IMR-90 (cell line): ENCODE results near the gene TJAP1. TPM values are rescaled to one million over a fixed set of nuclear protein-coding genes. Genes with fewer than 3 reads are reported as not detected.

Source experiments
- ATAC-seq: fragments of 200-7000 bp; cut with Tn5 transposase; 2 replicates; pipeline ENCODE4 v1.9.1; 2020; ENCODE audit warnings: low read depth, mild to moderate bottlenecking, moderate library complexity
- BruUV-seq: library from RNA; stranded (reverse); fragments of 400-500 nt; replicated peaks from 2 replicates; lab custom pipeline; 2021; lab: Mats Ljungman, UMichigan
- CTCF ChIA-PET: fragments of 300-600 bp; formaldehyde crosslinking; extraction: SDS; loops from one replicate; lab custom pipeline; 2021; ENCODE audit warnings: antibody characterized with exemption; lab: Yijun Ruan, JAX
- POLR2A ChIA-PET: fragments of 300-600 bp; sonication (Branson Sonifier 250); formaldehyde crosslinking; loops from one replicate; lab custom pipeline; 2022; ENCODE audit warnings: antibody characterized with exemption; ENCODE audit not compliant: unreplicated experiment; lab: Charles Lee
- DNase-seq: peaks from one replicate; pipeline ENCODE4 v3.0.0; 2013
- H2AFZ ChIP-seq: replicated peaks from 2 replicates; pipeline ENCODE3; 2013; ENCODE audit warnings: low read length, mild to moderate bottlenecking; ENCODE audit not compliant: poor library complexity
- H2AK5ac ChIP-seq: 2 replicates; pipeline ENCODE4 v1.6.1; 2013; ENCODE audit warnings: low read depth, low read length, inconsistent platforms
- H2AK9ac ChIP-seq: replicated peaks from 2 replicates; pipeline ENCODE3; 2013; ENCODE audit warnings: mild to moderate bottlenecking, low read depth, low read length, moderate library complexity; ENCODE audit not compliant: poor library complexity
- H2BK120ac ChIP-seq: 2 replicates; pipeline ENCODE4 v1.6.1; 2013; ENCODE audit warnings: low read depth, low read length, inconsistent platforms
- H2BK15ac ChIP-seq: 3 replicates; pipeline ENCODE4 v1.6.1; 2013; ENCODE audit warnings: low read depth, low read length, inconsistent platforms
- H2BK20ac ChIP-seq: 2 replicates; pipeline ENCODE4 v1.6.1; 2013; ENCODE audit warnings: low read depth, mild to moderate bottlenecking, inconsistent platforms, low read length, moderate library complexity
- H2BK5ac ChIP-seq: 2 replicates; pipeline ENCODE4 v1.6.1; 2013; ENCODE audit warnings: mild to moderate bottlenecking, low read depth, low read length, inconsistent platforms; ENCODE audit not compliant: poor library complexity, severe bottlenecking
- H3K14ac ChIP-seq: replicated peaks from 2 replicates; pipeline ENCODE4 v1.6.1; 2013; ENCODE audit warnings: low read depth, low read length, inconsistent platforms
- H3K18ac ChIP-seq: 2 replicates; pipeline ENCODE4 v1.6.1; 2013; ENCODE audit warnings: low read depth, low read length, control low read depth
- H3K23ac ChIP-seq: 2 replicates; pipeline ENCODE4 v1.6.1; 2013; ENCODE audit warnings: low read depth, low read length, inconsistent platforms
- H3K27ac ChIP-seq: 2 replicates; pipeline ENCODE4 v1.5.1; 2013; ENCODE audit warnings: mild to moderate bottlenecking, control low read depth, low read length; ENCODE audit not compliant: insufficient read depth
- H3K27me3 ChIP-seq: 2 replicates; pipeline ENCODE4 v1.6.1; 2013; ENCODE audit warnings: low read length; ENCODE audit not compliant: control insufficient read depth, insufficient read depth
- H3K36me3 ChIP-seq: 2 replicates; pipeline ENCODE4 v1.6.1; 2013; ENCODE audit warnings: low read length, mixed read lengths; ENCODE audit not compliant: control insufficient read depth, insufficient read depth
- H3K4ac ChIP-seq: 2 replicates; pipeline ENCODE4 v1.6.1; 2013; ENCODE audit warnings: low read depth, low read length, inconsistent platforms
- H3K4me1 ChIP-seq: 2 replicates; pipeline ENCODE4 v1.6.1; 2013; ENCODE audit warnings: low read length, mixed read lengths; ENCODE audit not compliant: control insufficient read depth, insufficient read depth
- H3K4me2 ChIP-seq: 2 replicates; pipeline ENCODE4 v1.6.1; 2013; ENCODE audit warnings: low read depth, mild to moderate bottlenecking, control low read depth, low read length, moderate library complexity
- H3K4me3 ChIP-seq: 2 replicates; pipeline ENCODE4 v1.5.1; 2013; ENCODE audit warnings: low read depth, mild to moderate bottlenecking, control low read depth, low read length, moderate library complexity; ENCODE audit not compliant: insufficient read depth
- H3K56ac ChIP-seq: 2 replicates; pipeline ENCODE4 v1.6.1; 2013; ENCODE audit warnings: low read length, inconsistent platforms; ENCODE audit not compliant: insufficient read depth; ENCODE audit errors: extremely low read depth
- H3K79me1 ChIP-seq, 2 experiments: 2 replicates each; pipeline ENCODE4 v1.6.1; 2013; ENCODE audit warnings: low read length in 2 of 2, inconsistent platforms in 1 of 2, low read depth in 1 of 2
- H3K9ac ChIP-seq: 2 replicates; pipeline ENCODE4 v1.6.1; 2013; ENCODE audit warnings: low read depth, low read length, control low read depth
- H3K9me1 ChIP-seq: 2 replicates; pipeline ENCODE4 v1.6.1; 2013; ENCODE audit warnings: low read length, inconsistent platforms; ENCODE audit not compliant: insufficient read depth
- H3K9me3 ChIP-seq: 2 replicates; pipeline ENCODE4 v1.6.1; 2013; ENCODE audit warnings: low read length; ENCODE audit not compliant: control insufficient read depth, insufficient read depth
- H4K20me1 ChIP-seq: 2 replicates; pipeline ENCODE4 v1.6.1; 2013; ENCODE audit warnings: low read length, inconsistent platforms; ENCODE audit not compliant: insufficient read depth
- H4K5ac ChIP-seq: 2 replicates; pipeline ENCODE4 v1.6.1; 2013; ENCODE audit warnings: mild to moderate bottlenecking, low read depth, low read length, control low read depth
- H4K8ac ChIP-seq, 2 experiments: 2 replicates each; pipeline ENCODE4 v1.6.1; 2013; ENCODE audit warnings: low read depth in 2 of 2, low read length in 2 of 2, control low read depth in 1 of 2, inconsistent platforms in 1 of 2
- H4K91ac ChIP-seq: 2 replicates; pipeline ENCODE4 v1.6.1; 2013; ENCODE audit warnings: low read depth, low read length, inconsistent platforms; ENCODE audit not compliant: insufficient read depth
- CHD1 ChIP-seq: IDR thresholded peaks from 2 replicates; pipeline ENCODE4 v1.6.1; 2012; ENCODE audit warnings: low read depth, low read length, improper control_type of control experiment
- NFE2L2 ChIP-seq: fragments of 150-350 bp; IDR thresholded peaks from 2 replicates; pipeline ENCODE4 v1.6.1; 2016; ENCODE audit warnings: low read depth, mild to moderate bottlenecking, low read length
- RAD21 ChIP-seq: IDR thresholded peaks from 2 replicates; pipeline ENCODE4 v1.6.1; 2012; ENCODE audit warnings: low read length, improper control_type of control experiment
- SMC3 ChIP-seq: fragments of 150-350 bp; IDR thresholded peaks from 2 replicates; pipeline ENCODE4 v1.6.1; 2016; ENCODE audit warnings: low read depth, mild to moderate bottlenecking, antibody characterized with exemption, low read length, moderate library complexity
- WGBS, 2 experiments: methylation state at CpG; one replicate each; pipeline versions ENCODE4 v1.1.5 to v1.1.7; 2013; ENCODE audit warnings: missing lambda C conversion rate in 2 of 2; ENCODE audit not compliant: insufficient read length in 1 of 2; ENCODE audit errors: extremely low coverage in 2 of 2; 5-methylcytosine and 5-hydroxymethylcytosine counted together
- dilution Hi-C: fragments of 300-500 bp; cut with HindIII; formaldehyde crosslinking; loops from one replicate; pipeline ENCODE4 v1.14.3; 2018; ENCODE audit warnings: low sequenced_read_pairs; ENCODE audit not compliant: unreplicated experiment
- in situ Hi-C: fragments of 300-500 bp; cut with MboI; formaldehyde crosslinking; loops from 3 replicates; pipeline ENCODE4 v1.14.3; 2019; ENCODE audit warnings: low sequenced_read_pairs, inconsistent platforms, mixed read lengths
- intact Hi-C: fragments of 100-400 bp; cut with micrococcal nuclease; formaldehyde crosslinking; loops from 2 replicates; pipeline ENCODE4 v1.10.0; 2022
- polyA plus RNA-seq, 3 experiments: library from polyadenylated mRNA; depleted of rRNA; stranded (reverse); fragments of >200 nt; gene quantifications; 2 replicates each; pipeline ENCODE4 v1.2.3, GENCODE V29; 2012; ENCODE audit warnings: low replicate concordance in 1 of 3
- total RNA-seq: library from RNA; depleted of rRNA; stranded (reverse); fragments of >200 nt; gene quantifications from 2 replicates; pipeline ENCODE4 v1.2.3, GENCODE V29; 2012
- TF ChIP-seq, protein P1 (sequence below): conservative IDR thresholded peaks from 2 replicates; pipeline ENCODE4 v1.5.1; 2012; ENCODE audit warnings: mild to moderate bottlenecking, low read depth, low read length, improper control_type of control experiment
- TF ChIP-seq, protein P2 (sequence below): fragments of 150-350 bp; IDR thresholded peaks from 2 replicates; pipeline ENCODE4 v1.6.1; 2017; ENCODE audit warnings: mild to moderate bottlenecking, antibody characterized with exemption, low read length, low read depth
- TF ChIP-seq, protein P3 (sequence below): fragments of 150-350 bp; IDR thresholded peaks from 2 replicates; pipeline ENCODE4 v1.6.1; 2016; ENCODE audit warnings: low read depth, mild to moderate bottlenecking, low read length, moderate library complexity, borderline replicate concordance

Gene TJAP1
- total and polyA plus RNA-seq, 2 of the 4 experiments (the other 2 are of a cell fraction) = 12.2 to 34.2 TPM

DNA sequence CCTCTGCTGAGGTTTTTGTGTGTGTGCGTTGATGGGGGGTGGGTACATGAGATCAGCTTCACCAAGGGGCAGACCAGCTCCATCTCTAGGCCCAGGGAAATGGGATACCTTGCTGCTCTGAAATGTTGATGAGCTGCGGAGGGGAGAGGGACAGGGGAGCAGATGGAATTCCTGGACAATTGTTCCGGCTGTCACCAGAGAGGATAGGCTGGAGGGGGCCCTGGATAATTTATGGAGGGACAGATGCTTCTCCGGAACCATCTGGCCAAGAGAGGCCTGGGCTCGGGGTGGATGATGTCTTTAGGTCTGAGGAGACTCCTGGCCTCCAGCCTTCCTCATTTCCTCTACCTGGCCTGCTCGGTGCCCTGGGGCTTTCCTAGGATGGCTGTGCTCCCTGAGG is 1.9 kb upstream of the TJAP1 start:
- Histone ChIP-seq H2AK9ac (no peak overlapping the region), H3K9ac (no peak overlapping the region), H4K91ac (no peak overlapping the region), H3K9me3 (no peaks in the 10 kb centered on the region), H3K4ac (no peak overlapping the region), H3K27me3 (peaks cover 3% of the 10 kb centered on the region), H2AFZ (peak overlapping the region; percentile 13), H2BK5ac (no peak overlapping the region), H3K18ac (no peak overlapping the region), H3K4me1 (peaks cover 5% of the 10 kb centered on the region), H3K56ac (no peak overlapping the region), H3K27ac (no peak overlapping the region), H2BK20ac (no peak overlapping the region), H4K20me1 (no peaks in the 10 kb centered on the region), H3K4me2 (no peak overlapping the region), H2BK15ac (no peak overlapping the region), H2AK5ac (no peak overlapping the region), H4K8ac (no peak overlapping the region), H3K4me3 (no peak overlapping the region), H3K36me3 (no peaks in the 10 kb centered on the region), H3K79me1 (peaks cover 18 to 28% of the 10 kb centered on the region in 2 experiments), H2BK120ac (no peak overlapping the region), H3K23ac (no peak overlapping the region), H4K5ac (no peak overlapping the region), H3K14ac (no peak overlapping the region), H3K9me1 (peaks cover 18% of the 10 kb centered on the region)
- no TSS peak for BruUV-seq
- no peak for TF ChIP-seq CHD1
- TF ChIP-seq, protein P1, sequence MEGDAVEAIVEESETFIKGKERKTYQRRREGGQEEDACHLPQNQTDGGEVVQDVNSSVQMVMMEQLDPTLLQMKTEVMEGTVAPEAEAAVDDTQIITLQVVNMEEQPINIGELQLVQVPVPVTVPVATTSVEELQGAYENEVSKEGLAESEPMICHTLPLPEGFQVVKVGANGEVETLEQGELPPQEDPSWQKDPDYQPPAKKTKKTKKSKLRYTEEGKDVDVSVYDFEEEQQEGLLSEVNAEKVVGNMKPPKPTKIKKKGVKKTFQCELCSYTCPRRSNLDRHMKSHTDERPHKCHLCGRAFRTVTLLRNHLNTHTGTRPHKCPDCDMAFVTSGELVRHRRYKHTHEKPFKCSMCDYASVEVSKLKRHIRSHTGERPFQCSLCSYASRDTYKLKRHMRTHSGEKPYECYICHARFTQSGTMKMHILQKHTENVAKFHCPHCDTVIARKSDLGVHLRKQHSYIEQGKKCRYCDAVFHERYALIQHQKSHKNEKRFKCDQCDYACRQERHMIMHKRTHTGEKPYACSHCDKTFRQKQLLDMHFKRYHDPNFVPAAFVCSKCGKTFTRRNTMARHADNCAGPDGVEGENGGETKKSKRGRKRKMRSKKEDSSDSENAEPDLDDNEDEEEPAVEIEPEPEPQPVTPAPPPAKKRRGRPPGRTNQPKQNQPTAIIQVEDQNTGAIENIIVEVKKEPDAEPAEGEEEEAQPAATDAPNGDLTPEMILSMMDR = no peak
- TF ChIP-seq NFE2L2 = no peak
- TF ChIP-seq SMC3 = no peak
- no peak for TF ChIP-seq RAD21
- TF ChIP-seq, protein P2, sequence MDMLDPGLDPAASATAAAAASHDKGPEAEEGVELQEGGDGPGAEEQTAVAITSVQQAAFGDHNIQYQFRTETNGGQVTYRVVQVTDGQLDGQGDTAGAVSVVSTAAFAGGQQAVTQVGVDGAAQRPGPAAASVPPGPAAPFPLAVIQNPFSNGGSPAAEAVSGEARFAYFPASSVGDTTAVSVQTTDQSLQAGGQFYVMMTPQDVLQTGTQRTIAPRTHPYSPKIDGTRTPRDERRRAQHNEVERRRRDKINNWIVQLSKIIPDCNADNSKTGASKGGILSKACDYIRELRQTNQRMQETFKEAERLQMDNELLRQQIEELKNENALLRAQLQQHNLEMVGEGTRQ = no peak
- TF ChIP-seq, protein P3, sequence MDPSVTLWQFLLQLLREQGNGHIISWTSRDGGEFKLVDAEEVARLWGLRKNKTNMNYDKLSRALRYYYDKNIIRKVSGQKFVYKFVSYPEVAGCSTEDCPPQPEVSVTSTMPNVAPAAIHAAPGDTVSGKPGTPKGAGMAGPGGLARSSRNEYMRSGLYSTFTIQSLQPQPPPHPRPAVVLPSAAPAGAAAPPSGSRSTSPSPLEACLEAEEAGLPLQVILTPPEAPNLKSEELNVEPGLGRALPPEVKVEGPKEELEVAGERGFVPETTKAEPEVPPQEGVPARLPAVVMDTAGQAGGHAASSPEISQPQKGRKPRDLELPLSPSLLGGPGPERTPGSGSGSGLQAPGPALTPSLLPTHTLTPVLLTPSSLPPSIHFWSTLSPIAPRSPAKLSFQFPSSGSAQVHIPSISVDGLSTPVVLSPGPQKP = no peak
- intact Hi-C loops = no loop called here
- ChIA-PET POLR2A (no interaction called here), CTCF (interaction anchor here (1.0 kb wide), 2 partner anchors 21 to 32 kb away, joined by 3 read pairs; no protein-coding TSS in a partner anchor)
- in situ Hi-C loops = no loop called here
- no CpG with 5 or more reads among the region's 6 CpGs for WGBS, 2 experiments
- ATAC-seq (no peak), DNase-seq (no peak)
- dilution Hi-C loops = no loop called here
